Ecto neural progenitor cell (in vitro differentiated cells): ENCODE results near the gene TAOK1.
"Not testable (repeated sequence)": the region's sequence is repeated elsewhere in the genome, so short reads cannot be mapped to it uniquely, and the experiment has no call there.

Experiments used
- DNase-seq: peaks from one replicate; pipeline ENCODE4 v3.0.0-alpha.2; 2018; ENCODE audit warnings: low spot score

Gene TAOK1

DNA sequence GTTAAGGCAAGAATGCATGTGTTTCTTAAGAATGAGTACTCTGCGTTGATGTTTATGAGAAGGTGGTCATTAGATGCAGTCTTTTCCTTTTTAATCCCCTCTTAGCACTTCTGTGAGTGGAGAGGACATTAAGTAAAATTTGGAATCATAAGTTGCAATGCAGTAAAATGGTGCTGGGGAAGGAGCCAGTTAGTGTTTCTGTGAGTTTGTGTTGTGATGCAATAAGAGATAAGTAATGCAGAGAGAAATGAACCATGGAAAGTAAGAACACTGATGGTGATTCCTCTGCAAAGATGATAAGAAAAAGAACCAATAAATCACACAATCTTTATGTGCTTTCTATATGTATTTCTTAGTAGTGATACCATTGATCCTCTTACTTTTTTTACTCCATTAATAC, 156.7 kb downstream of the TAOK1 start:
- DNase-seq = no peak

DNA sequence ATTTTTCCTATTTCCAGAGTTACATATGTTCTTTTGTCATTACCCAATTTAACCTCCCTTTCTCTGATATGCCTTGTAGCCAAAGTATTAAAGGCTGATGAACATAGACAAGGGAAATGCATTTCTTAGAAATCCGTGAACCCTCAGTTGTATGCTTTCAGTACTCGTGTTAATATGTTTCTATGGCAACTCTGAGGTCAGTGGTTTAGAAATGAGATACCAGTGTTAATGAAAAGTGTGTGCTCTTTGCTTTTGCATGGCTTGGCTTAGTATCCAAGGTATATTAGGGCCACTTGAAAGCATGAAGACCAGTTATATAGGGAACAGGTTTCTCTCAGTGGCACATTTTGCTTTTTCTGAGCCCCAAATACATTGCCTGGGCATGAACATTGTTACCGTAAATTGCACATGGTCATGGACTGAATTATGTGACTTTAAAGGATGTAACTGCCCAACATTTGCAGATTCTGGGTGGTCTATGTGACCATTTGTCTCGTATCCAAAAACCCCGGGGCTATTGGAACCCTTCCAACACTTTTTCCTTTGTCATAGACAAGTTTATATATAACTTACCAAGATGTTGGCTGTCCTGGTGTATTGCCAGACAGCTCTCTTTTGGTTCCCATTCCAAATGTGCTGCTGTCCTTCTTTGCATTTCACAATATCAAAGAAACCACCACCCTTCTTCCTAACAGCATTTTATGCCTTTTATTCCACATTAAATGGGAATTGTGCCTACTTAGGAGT, 159.2 kb downstream of the TAOK1 start:
- no peak for DNase-seq

DNA sequence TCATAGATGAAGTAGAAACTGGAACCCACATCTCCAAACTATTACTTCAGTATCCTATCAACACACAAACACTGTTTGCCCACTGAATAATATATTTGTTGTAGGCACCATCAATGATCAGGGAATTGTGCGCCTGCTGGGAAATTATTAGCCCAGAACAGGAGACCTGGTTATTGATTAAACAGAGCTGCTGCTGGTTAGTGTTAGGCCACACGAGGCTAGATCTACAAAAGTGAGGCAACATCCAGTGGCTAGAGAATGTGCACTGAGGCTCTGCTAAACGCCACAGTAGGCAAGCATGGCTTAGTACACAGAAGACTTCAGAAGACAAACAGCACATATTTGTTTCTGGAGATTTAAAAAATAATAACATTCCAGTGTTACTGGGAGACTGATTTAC, 165.7 kb downstream of the TAOK1 start:
- DNase-seq = no peak

DNA sequence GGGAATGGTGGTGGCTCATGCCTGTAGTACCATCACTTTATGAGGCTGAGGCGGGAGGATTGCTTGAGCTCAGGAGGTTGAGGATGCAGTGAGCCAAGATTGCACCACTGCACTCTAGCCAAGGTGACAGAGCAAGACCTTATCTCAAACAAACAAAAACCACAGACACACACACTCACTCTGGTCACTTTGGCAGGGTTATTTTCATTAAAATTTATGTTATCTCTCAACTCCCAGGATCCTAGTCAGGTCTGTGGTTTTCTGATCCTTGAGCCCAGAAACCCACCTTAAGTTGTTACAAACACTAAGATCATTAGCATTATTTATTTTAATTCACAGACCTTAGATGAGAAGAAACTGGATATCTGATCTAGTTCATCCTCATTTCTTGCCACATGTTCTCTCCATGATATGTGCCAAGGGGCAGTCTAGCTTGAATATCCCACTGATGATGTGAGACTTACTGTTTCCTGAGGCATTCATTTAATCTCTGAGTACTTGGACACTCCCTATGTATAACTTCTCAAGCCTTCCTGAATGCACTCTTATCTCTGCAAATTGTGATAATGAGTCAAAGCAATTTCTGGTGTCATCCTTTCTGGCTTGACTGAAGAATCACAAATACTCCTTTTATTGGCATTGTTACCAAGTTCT, 167.0 kb downstream of the TAOK1 start:
- DNase-seq = no peak

DNA sequence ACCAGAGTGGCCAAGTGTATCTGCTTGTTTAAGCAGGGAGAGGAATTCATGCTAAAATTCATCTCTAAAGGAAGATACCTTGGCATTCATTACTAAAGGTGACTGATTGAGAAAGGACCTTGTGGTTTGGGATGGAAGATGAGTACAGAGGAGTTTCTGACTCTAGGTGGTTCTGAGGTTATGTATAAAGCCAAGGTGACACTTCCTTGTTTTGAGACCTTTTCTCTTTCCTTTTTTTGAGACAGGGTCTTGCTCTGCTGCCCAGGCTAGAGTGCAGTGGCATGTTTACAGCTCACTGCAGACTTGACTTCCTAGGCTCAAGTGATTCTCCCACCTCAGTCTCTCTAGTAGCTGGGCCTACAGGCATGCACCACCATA, 167.6 kb downstream of the TAOK1 start:
- no peak for DNase-seq

DNA sequence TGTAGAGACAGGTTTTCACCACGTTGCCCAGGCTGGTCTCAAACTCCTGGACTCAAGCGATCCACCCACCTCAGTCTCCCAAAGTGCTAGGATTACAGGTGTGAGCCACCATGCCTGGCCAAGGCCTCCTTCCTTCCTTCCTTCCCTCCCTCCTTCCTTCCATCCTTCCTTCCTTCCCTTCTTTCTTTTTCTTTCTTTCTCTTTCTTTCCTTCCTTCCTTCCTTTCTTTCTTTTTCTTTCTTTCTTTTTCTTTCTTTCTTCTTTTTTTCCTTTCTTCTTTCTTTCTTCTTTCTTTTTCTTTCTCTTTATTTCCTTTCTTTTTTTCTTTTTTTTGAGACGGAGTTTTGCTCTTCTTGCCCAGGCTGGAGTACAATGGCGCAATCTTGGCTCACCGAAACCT, 168.0 kb downstream of the TAOK1 start:
- DNase-seq = not testable (repeated sequence)

DNA sequence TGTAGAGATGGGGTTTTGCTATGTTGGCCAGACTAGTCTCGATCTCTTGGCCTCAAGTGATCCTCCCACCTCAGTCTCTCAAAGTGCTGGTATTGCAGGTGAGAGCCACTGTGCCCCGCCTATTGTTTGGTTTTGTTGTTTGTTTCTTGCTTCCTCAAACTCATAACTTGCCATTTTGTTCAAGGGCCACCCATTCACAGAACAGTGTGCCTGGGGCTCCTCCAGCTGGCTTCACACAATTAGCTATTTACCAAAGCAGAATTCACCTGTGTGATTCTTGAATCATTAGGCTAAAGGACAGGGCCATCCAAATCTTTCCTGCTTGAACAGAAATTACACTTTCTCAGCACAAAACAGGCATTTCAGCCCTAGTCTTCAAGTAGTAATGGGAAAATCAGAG, 169.5 kb downstream of the TAOK1 start:
- no peak for DNase-seq

DNA sequence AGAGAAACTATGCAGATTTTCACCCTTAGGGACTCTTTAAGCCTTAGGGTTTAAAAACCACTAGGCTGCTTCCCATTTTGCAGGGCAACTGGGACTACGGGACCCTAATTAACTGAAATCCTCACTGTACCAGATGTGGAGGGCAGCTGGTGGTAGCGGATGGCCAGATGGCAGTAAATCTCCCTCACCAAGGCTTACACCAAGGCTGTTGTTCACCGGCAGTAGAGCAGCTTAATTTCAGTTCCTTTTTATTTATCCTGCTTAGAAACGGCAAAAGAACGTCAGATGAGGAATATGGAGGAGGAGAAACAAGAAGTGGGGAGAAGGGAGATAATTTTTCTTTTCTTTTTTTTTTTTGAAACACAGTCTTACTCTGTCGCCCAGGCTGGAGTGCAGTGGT, 170.2 kb downstream of the TAOK1 start:
- no peak for DNase-seq

DNA sequence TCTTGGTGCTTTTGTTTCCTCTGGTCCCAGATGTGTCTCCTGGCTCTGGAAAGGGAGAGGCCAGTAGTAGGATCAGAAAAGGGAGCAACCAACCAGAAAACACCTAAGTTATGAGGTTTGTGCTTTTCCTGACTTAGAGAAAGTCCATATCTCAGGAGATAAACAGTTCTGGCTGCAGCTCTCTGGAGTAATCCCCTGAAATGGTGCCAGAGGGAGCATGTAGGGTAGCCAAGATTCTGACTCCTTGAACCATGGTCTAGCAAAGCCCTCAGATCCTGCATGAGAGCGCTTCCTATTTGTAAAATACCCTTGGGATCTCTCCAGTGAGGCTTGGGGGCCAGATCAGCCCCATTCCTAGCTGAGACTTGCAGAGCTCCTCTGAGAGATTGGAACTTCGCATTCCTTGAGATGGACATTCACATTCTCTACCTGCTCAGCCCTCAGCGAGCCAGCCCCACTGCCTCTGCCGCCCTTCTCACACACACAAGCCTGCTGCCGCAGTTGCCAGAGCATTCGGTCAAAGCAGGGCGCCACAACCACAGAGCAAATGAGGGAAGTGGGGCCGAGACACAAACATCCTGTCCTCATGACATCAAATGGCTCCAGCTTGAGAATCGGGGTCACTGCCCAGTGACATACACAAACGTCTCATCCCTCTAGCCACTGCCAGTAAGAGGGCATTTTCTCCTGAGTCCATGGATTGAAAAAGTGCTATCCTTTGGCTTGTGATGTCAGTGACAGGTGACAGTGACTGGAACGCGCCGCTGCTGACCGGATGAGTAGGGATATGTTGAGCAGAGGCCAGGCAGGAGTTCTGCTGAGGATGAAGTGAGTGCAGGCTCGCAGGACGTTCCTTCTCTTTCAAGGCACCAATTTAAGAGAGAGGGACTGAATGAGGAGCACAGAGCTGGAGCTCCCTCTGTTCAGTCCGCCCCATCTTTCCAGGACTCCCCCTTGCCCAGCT, 171.7 kb downstream of the TAOK1 start:
- no peak for DNase-seq

DNA sequence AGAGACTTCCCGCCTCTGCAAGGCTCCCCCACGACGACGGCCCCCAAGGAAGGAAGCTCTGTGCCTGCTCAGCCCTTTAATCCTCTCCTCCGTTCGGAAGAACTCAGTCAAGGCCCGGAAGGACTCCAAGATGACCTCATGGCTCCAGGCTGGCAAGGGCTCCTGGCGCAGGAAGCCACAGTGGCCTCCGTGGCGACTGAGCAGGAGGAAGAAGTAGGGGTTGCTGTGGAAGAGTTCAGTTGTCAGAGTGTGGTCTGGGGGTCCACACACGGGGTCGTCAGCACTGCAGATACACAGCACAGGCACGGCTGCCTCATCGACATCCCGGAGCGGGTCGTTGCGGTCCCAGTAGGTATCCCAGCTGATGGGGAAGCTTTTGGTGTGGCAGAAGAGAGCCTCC, 172.5 kb downstream of the TAOK1 start:
- no peak for DNase-seq

DNA sequence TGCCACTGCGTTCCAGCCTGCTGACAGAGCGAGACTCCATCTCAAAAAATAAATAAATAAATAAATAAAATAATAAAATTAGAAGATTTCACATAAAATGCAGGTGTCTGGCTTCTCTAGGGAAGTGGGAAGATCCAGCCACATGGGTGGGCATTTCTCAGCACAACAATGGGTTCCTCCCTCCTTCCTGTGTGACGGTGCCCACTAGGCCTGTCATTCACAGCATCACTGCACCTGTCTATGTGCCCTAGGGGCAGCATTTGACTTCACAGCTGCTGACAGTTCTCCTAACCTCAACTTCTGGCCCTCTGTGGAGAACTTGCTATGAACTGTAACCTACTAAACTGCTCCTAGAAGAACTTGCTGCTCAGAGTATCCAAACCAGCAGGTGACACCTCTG, 173.7 kb downstream of the TAOK1 start:
- DNase-seq = no peak

DNA sequence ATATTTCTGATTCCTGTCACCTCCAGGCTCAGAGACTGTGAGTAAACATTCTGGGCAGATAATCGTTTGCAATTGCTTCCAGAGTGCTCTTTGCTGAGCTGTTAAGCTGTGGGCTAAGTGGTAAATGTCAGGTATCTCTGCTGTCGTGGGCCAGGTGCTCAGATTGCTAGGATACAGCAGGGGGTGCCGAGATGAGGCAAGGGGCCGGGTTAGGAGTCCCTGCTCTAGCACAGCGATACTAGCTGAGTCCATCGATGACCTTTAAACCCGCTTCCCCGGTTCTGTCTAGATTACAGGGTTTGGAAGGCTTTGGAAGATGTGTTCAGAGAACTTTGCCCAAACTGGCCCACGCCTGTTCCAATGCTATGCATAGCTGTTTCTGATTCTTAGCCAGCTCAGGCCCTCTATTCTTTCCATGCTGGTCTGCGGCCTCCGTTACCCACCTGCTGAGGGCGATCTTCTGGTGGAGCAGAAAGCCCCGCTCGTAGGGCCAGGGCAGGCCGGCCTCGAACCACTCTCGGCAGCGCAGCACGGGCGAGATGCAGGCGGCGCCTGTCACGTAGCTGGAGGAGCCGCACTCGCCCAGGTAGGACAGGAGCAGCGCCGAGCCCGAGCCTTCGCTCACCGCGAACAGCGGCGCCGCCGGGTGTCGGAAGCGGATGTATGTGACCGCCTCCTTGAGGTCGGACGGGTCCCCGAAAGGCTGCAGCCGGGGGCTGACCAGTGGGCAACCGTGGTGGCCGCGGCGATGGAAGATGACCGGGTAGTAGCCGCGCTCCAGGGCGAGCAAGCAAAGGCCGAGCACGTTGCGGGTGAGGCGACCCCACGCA, 175.7 kb downstream of the TAOK1 start:
- peak; percentile 83 for DNase-seq

DNA sequence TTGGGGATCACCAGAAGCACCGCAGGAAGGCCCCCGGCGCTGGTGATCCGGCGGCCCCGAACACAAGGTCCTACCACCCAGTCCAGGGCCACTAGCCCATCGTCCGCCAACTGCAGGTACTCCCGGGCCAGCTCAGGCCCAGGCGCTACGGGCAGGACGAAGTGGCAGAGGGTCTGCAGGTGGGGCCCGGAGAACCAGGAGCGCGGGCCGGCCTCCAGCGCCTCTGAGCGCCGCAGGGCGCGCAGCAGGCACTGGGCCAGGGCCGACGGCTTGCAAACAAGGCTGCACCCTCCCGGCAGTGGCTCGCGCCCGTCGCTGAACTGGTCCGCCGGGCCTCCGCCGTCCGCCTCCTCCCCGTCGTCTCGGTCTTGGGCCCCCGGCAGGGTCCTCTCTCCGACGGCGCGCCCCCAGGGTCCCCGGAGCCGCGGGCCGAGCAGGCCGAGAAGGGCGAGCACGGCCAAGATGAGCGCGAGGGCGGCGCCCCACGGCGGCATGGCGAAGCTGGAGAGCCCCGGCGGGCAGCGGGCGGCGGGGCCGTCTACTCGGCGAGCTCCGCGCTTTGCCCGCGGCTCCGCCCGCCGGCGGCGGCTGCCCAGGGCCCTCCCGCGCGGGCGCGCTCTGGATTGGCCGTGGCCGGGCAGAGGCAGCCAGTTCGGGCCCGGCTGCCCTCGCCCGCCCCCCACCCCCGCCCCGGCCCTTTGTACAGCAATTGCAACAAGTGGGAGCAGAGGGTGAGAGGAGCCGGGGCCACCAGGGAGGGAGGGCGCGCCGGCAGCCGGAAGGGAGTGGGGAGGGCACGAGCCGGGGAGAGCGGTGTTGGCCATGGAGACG, 176.5 kb downstream of the TAOK1 start, which contains the start of gene ABHD15:
TSS of gene ABHD15 (minus strand) at position 565 of the 831 bp plus-strand sequence. CDS start at position 494, 71 bp downstream.
- peak; percentile 82 for DNase-seq

DNA sequence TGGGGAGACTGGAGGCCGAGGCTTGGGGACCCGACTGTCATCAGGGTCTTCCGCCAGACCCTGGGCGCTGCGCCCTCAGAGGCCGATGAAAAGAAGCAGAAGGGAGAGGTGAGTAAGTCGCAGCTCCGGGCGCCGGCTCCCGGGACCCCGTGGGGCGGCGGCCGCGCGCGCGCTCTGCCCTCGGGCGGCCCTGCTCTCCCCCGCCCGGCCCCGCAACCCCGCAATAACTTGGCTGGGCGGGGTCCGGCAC, 177.1 kb downstream of the TAOK1 start:
- peak; percentile 81 for DNase-seq

DNA sequence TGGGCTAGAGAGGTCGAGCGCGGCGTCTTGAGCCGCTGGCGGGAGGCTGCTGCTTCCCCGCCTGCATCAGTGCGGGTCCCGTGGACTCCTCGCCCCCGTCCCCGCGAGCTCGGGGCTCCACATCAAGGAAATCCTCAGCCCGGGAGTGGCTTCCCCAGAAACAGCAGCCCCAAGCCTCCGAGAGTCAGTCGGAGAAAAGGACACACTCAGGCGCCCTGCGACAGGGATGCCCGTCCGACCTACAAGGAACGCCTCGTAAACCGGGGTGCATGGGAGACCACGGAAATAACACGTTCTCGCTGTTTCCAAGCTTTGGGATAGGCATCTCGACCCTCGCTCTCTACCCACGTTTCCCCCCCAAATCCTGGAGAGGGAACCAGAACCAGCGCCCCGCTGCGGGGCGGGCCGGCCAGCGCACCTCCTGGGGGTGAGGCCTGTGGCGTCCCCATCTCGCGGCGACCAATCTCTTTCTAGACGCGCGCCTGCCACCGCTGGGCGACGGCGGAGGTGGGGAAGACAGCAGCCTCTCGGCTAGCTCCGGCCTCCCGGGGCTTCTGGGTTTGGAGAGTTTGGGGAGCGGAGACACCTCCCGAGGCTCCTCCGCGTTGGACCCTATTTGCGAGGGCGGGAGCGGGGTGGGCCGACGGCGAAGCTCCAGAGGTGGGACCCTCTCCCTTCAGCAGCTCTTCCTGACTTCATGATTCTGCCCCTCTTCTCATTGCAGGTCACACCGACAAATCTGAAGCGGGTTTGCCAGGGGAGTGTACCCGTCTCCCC, 177.6 kb downstream of the TAOK1 start:
- DNase-seq = peak; percentile 89

DNA sequence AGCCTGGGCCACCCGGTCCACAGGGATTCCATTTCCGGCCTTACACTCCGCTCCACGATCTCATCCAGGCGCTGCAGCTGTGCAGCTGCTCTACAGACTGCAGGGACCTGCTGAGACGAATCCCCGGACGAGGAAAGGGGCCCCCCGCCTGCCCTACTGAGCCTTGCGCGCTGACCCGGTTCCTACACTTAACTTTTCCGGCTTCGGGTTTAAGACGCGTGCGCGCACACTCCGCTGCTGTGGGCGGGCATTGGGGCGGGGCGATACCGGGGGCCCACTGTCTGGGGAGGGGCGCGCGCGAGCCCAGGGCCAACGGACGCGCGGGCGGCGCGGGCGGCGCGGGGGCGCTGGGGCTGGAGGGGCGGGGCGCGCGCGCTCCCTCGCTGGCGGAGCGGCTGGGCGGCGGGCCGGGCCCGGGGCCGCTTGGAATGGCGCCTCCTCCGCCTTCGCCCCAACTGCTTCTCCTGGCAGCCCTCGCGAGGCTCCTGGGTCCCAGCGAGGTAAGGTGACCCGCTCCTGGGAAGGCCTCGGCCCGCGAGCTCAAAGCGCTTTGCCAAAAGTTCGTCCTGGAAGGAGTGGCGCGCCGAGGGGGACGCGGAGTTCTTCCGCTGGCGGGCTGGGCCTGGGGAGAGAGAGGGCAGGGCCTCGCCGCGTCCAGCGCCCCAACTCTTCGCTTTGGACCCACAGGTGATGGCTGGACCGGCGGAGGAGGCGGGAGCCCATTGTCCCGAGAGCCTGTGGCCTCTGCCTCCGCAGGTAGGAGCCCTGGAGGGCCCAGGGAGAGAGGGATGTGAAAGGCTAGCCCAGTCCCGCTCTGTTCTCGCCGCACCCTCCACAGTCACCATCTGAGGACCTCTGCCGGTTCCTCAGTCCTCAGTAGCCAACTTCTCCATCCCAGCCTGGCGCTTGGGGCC, 178.4 kb downstream of the TAOK1 start, which contains the start of gene TP53I13:
TSS of gene TP53I13 (plus strand) at position 371 of the 914 bp plus-strand sequence. CDS start at position 429, 58 bp downstream.
- peak; percentile 95 for DNase-seq

DNA sequence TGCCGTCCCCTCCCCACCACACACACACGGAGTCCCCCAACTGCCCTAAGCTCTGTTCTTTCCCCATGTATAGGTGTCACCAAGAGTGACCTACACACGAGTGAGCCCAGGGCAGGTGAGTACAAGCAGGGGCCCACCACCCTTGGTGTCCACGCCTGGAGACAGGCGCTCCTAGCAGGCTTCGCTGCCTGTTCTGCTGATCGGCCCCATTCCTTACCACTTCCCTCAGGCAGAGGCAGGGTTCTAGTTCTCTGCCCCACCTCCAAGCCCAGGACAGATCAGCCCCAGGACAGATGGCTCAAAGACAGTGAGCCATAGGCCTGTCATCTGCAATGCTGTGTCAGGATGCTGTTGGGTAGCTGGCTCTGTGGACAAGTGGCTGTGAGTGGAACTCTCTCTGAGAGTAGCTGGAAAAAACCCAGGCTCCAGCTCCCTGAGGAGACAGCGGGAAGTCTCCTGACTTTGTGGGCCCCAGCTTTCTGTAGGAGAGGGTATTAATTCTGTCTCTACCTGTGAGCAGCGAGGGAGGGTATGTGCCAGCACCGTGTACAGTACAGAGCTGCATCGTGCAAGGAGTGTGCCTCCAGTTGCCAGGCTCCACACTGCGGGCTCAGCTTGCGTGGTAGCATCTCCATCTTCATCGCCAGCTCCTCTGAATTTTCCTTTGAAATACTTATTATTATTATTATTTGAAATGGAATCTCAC, 179.2 kb downstream of the TAOK1 start:
- peak; percentile 66 for DNase-seq

DNA sequence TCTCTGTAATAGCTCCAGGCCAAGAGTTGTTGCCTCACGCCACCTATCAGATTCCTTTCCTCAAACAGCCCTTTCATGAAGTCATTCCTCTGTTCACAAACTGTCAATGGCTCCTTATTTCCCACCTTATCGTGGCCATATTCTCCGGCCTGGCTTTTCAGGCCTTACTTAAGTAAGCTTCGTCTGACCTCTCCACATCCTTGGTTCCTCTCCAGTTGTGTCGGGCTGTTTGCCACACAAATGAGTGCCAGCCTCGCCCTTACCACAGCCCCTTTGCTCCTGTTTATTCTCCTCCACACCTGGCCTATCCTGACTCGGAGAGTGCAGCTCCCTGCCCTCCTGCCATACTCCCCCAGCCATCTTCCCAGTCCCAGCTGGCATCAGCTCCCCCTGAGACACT, 180.4 kb downstream of the TAOK1 start:
- DNase-seq = peak; percentile 42
